HCT116 (cell line): Measurements from ENCODE around the gene PLXNC1. TPM values are rescaled to one million over a fixed set of nuclear protein-coding genes. Genes with fewer than 3 reads are reported as not detected.

Source experiments
- ATAC-seq: fragments of 200-7000 bp; cut with Tn5 transposase; 2 replicates; pipeline ENCODE4 v1.9.1; 2020; ENCODE audit warnings: mild to moderate bottlenecking, moderate library complexity
- BruUV-seq: library from RNA; stranded (reverse); fragments of 400-500 nt; replicated peaks from 2 replicates; lab custom pipeline; 2021; lab: Mats Ljungman, UMichigan
- CTCF ChIA-PET: fragments of 300-600 bp; sonication (Branson Sonifier 250); formaldehyde crosslinking; loops from one replicate; lab custom pipeline; 2021; ENCODE audit warnings: antibody characterized with exemption; lab: Charles Lee
- POLR2A ChIA-PET: fragments of 300-600, 350-600 bp; sonication (Branson Sonifier 250); formaldehyde crosslinking; loops from one replicate; lab custom pipeline; 2021; ENCODE audit warnings: antibody characterized with exemption; lab: Charles Lee
- RAD21 ChIA-PET, 2 experiments: fragments of 300-600 bp; sonication (Branson Sonifier 250); formaldehyde crosslinking; loops; one replicate each; lab custom pipeline; 2023; ENCODE audit warnings: low total read pairs in 2 of 2; ENCODE audit not compliant: uncharacterized antibody in 2 of 2, unreplicated experiment in 2 of 2, low non-redundant PET in 1 of 2; lab: Charles Lee
- DNase-seq: peaks from one replicate; pipeline ENCODE4 v3.0.0-alpha.2; 2010; ENCODE audit warnings: low read depth, low spot score
- H2AFZ ChIP-seq: fragments of 200-600 bp; shearing (Covaris generic), sonication (generic); 2 replicates; pipeline ENCODE4 v1.6.1; 2017; ENCODE audit warnings: low read depth, mixed run types, mixed read lengths, antibody characterized with exemption, low read length; ENCODE audit not compliant: poor library complexity, severe bottlenecking
- H3K27ac ChIP-seq: 2 replicates; pipeline ENCODE4 v1.5.1; 2012; ENCODE audit warnings: low read depth, low read length
- H3K27me3 ChIP-seq: fragments of 200-600 bp; sonication (generic); 2 replicates; pipeline ENCODE4 v1.6.1; 2016; ENCODE audit warnings: mixed run types, low read length, mixed read lengths; ENCODE audit not compliant: insufficient read depth
- H3K36me3 ChIP-seq, 2 experiments: fragments of 200-500 bp in 1 of 2; fragments of 200-600 bp in 1 of 2; sonication (Bioruptor generic) in 1 of 2; sonication (generic) in 1 of 2; 2 replicates each; pipeline versions ENCODE4 v1.5.1 to v1.6.1; 2014 to 2016; ENCODE audit warnings: low read length in 2 of 2, inconsistent platforms in 1 of 2, mixed read lengths in 1 of 2, mixed run types in 1 of 2; ENCODE audit not compliant: insufficient read depth in 2 of 2, control insufficient read depth in 1 of 2
- H3K4me1 ChIP-seq, 2 experiments: fragments of 200-600 bp in 1 of 2; sonication (generic) in 1 of 2; 2 replicates each; pipeline versions ENCODE4 v1.5.1 to v1.6.1; 2012 to 2017; ENCODE audit warnings: low read length in 2 of 2, inconsistent platforms in 1 of 2, mild to moderate bottlenecking in 1 of 2, mixed read lengths in 1 of 2, mixed run types in 1 of 2, moderate library complexity in 1 of 2; ENCODE audit not compliant: insufficient read depth in 2 of 2, control insufficient read depth in 1 of 2
- H3K4me2 ChIP-seq: fragments of 200-600 bp; sonication (generic); 2 replicates; pipeline ENCODE4 v1.6.1; 2017; ENCODE audit warnings: mixed run types, low read length, mixed read lengths
- H3K4me3 ChIP-seq, 2 experiments: fragments of 200-600 bp in 1 of 2; sonication (generic) in 1 of 2; replicated peaks in 1 of 2; 2 replicates each; pipeline ENCODE4 v1.5.1; 2011 to 2016; ENCODE audit warnings: low read length in 2 of 2, control low read depth in 1 of 2, low read depth in 1 of 2, mild to moderate bottlenecking in 1 of 2, mixed read lengths in 1 of 2, mixed run types in 1 of 2
- H3K79me2 ChIP-seq: fragments of 200-600 bp; sonication (generic); 2 replicates; pipeline ENCODE4 v1.6.1; 2017; ENCODE audit warnings: mild to moderate bottlenecking, mixed run types, low read length, moderate library complexity, mixed read lengths; ENCODE audit not compliant: insufficient read depth
- H3K9ac ChIP-seq: fragments of 200-600 bp; sonication (generic); 2 replicates; pipeline ENCODE4 v1.6.1; 2016; ENCODE audit warnings: low read length, mixed read lengths
- H3K9me2 ChIP-seq: fragments of 200-600 bp; sonication (generic), shearing (Covaris generic); 2 replicates; pipeline ENCODE4 v1.6.1; 2017; ENCODE audit warnings: mixed run types, mild to moderate bottlenecking, moderate library complexity; ENCODE audit not compliant: insufficient read depth
- H3K9me3 ChIP-seq, 2 experiments: fragments of 200-500 bp in 1 of 2; fragments of 200-600 bp in 1 of 2; sonication (Bioruptor generic) in 1 of 2; sonication (generic) in 1 of 2; 2 replicates each; pipeline ENCODE4 v1.6.1; 2014 to 2017; ENCODE audit warnings: low read length in 2 of 2, mixed read lengths in 2 of 2, inconsistent platforms in 1 of 2, low read depth in 1 of 2, mild to moderate bottlenecking in 1 of 2, mixed run types in 1 of 2, moderate library complexity in 1 of 2; ENCODE audit not compliant: control insufficient read depth in 1 of 2, insufficient read depth in 1 of 2
- H4K20me1 ChIP-seq: fragments of 200-600 bp; sonication (generic), shearing (Covaris generic); 2 replicates; pipeline ENCODE4 v1.6.1; 2017; ENCODE audit warnings: mixed run types, mild to moderate bottlenecking, moderate library complexity; ENCODE audit not compliant: insufficient read depth
- CBX3 ChIP-seq: IDR thresholded peaks from 2 replicates; pipeline ENCODE4 v1.6.1; 2012; ENCODE audit warnings: low read depth
- CEBPB ChIP-seq: IDR thresholded peaks from 2 replicates; pipeline ENCODE4 v1.6.1; 2012; ENCODE audit warnings: low read depth
- ELF1 ChIP-seq: IDR thresholded peaks from 2 replicates; pipeline ENCODE4 v1.6.1; 2012; ENCODE audit warnings: low read depth, borderline replicate concordance
- FOSL1 ChIP-seq: IDR thresholded peaks from 2 replicates; pipeline ENCODE4 v1.6.1; 2012; ENCODE audit warnings: low read depth
- RAD21 ChIP-seq: IDR thresholded peaks from 2 replicates; pipeline ENCODE4 v1.6.1; 2012; ENCODE audit warnings: low read depth, mild to moderate bottlenecking
- SP1 ChIP-seq: IDR thresholded peaks from 2 replicates; pipeline ENCODE4 v1.6.1; 2012; ENCODE audit warnings: low read depth
- TCF7L2 ChIP-seq: IDR thresholded peaks from 2 replicates; pipeline ENCODE4 v1.7.0; 2011; ENCODE audit warnings: borderline replicate concordance, inconsistent platforms; ENCODE audit not compliant: insufficient read depth, insufficient read length; ENCODE audit errors: extremely low read depth
- YY1 ChIP-seq: IDR thresholded peaks from 2 replicates; pipeline ENCODE4 v1.6.1; 2011; ENCODE audit warnings: low read length, low read depth, moderate library complexity, mild to moderate bottlenecking; ENCODE audit not compliant: insufficient replicate concordance; ENCODE audit errors: extremely low read depth
- ZNF274 ChIP-seq: fragments of 200-500 bp; sonication (Bioruptor generic); IDR thresholded peaks from 2 replicates; pipeline ENCODE4 v1.6.1; 2014; ENCODE audit warnings: mild to moderate bottlenecking, low read depth, low read length, inconsistent platforms
- intact Hi-C: fragments of 100-400 bp; cut with micrococcal nuclease; formaldehyde crosslinking; loops from 2 replicates; pipeline ENCODE4 v1.10.0; 2022
- total RNA-seq: library from RNA; stranded (reverse); gene quantifications from one replicate; pipeline ENCODE4 v1.2.1, GENCODE V29; 2021; ENCODE audit not compliant: unreplicated experiment
- TF ChIP-seq, protein P1 (sequence below): IDR thresholded peaks from 2 replicates; pipeline ENCODE4 v1.6.1; 2012; ENCODE audit warnings: low read depth
- TF ChIP-seq, protein P2 (sequence below): IDR thresholded peaks from 2 replicates; pipeline ENCODE4 v1.6.1; 2011; ENCODE audit warnings: mild to moderate bottlenecking, low read length, moderate library complexity; ENCODE audit not compliant: insufficient replicate concordance; ENCODE audit errors: extremely low read depth
- TF ChIP-seq, protein P3 (sequence below), 3 experiments: fragments of 200-600 bp in 1 of 3; sonication (generic) in 1 of 3; IDR thresholded peaks in 2 of 3; conservative IDR thresholded peaks in 1 of 3; 2 replicates each; pipeline ENCODE4 v1.5.1; 2012 to 2017; ENCODE audit warnings: low read depth in 2 of 3, low read length in 2 of 3, antibody characterized with exemption in 1 of 3, borderline replicate concordance in 1 of 3, control low read depth in 1 of 3, mild to moderate bottlenecking in 1 of 3, mixed read lengths in 1 of 3, mixed run types in 1 of 3, moderate library complexity in 1 of 3; ENCODE audit not compliant: insufficient read depth in 1 of 3

The PLXNC1 gene
- total RNA-seq, 1 experiment from 2014 or later, result 0.25 TPM

GRCh38 chr12:94277426-94278000, 129.1 kb downstream of the PLXNC1 start:
- intact Hi-C loops, result no loop called here
- Histone ChIP-seq H4K20me1 (no peaks in the 10 kb centered on the region), H3K4me1 (no peaks in the 10 kb centered on the region), H3K36me3 (no peaks in the 10 kb centered on the region), H2AFZ (no peak overlapping the region), H3K27ac (no peak overlapping the region), H3K9me3 (no peaks in the 10 kb centered on the region), H3K4me2 (no peak overlapping the region), H3K27me3 (no peaks in the 10 kb centered on the region), H3K9ac (no peak overlapping the region), H3K9me2 (no peaks in the 10 kb centered on the region), H3K4me3 (no peak overlapping the region), H3K79me2 (no peaks in the 10 kb centered on the region)
- DNase-seq (no peak), ATAC-seq (no peak)
- POLR2A ChIA-PET, result no interaction called here
- RAD21 ChIA-PET, result no interaction called here
- no peak for TF ChIP-seq TCF7L2
- CTCF ChIA-PET, result no interaction called here
- no TSS peak for BruUV-seq

DNA sequence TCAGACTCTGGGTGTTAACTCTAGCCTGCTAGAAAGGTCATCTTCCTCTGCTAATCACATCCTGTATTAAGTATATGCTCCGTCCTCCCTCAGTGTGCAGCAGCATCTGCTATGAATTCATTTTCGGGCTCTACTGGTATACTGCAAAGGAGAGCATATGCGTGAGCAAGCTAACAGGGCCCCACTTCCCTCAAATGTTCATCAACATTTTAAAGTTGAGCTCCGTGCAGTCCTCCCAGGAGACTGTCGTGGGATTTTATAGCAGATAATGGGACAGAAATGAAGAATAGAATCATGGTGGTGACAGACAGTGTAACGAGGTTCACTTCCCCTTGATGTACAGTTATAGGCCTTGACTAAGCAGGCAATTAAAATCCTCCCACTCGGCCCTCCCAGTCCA, 131.7 kb downstream of the PLXNC1 start:
- Histone ChIP-seq H3K79me2 (no peaks in the 10 kb centered on the region), H3K36me3 (no peaks in the 10 kb centered on the region), H3K9me3 (no peaks in the 10 kb centered on the region), H3K9me2 (no peaks in the 10 kb centered on the region), H3K4me3 (no peak overlapping the region), H3K4me2 (no peak overlapping the region), H3K27me3 (no peaks in the 10 kb centered on the region), H3K9ac (no peak overlapping the region), H4K20me1 (no peaks in the 10 kb centered on the region), H3K27ac (no peak overlapping the region), H2AFZ (no peak overlapping the region), H3K4me1 (no peaks in the 10 kb centered on the region)
- no peak for DNase-seq
- ChIA-PET RAD21 (no interaction called here), POLR2A (no interaction called here), CTCF (no interaction called here)
- intact Hi-C loops, result no loop called here
- ATAC-seq, result no peak
- no TSS peak for BruUV-seq
- no peak for TF ChIP-seq ELF1
- TF ChIP-seq, protein P1, sequence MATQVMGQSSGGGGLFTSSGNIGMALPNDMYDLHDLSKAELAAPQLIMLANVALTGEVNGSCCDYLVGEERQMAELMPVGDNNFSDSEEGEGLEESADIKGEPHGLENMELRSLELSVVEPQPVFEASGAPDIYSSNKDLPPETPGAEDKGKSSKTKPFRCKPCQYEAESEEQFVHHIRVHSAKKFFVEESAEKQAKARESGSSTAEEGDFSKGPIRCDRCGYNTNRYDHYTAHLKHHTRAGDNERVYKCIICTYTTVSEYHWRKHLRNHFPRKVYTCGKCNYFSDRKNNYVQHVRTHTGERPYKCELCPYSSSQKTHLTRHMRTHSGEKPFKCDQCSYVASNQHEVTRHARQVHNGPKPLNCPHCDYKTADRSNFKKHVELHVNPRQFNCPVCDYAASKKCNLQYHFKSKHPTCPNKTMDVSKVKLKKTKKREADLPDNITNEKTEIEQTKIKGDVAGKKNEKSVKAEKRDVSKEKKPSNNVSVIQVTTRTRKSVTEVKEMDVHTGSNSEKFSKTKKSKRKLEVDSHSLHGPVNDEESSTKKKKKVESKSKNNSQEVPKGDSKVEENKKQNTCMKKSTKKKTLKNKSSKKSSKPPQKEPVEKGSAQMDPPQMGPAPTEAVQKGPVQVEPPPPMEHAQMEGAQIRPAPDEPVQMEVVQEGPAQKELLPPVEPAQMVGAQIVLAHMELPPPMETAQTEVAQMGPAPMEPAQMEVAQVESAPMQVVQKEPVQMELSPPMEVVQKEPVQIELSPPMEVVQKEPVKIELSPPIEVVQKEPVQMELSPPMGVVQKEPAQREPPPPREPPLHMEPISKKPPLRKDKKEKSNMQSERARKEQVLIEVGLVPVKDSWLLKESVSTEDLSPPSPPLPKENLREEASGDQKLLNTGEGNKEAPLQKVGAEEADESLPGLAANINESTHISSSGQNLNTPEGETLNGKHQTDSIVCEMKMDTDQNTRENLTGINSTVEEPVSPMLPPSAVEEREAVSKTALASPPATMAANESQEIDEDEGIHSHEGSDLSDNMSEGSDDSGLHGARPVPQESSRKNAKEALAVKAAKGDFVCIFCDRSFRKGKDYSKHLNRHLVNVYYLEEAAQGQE, result no peak
- no peak for TF ChIP-seq CEBPB
- TF ChIP-seq, protein P2, sequence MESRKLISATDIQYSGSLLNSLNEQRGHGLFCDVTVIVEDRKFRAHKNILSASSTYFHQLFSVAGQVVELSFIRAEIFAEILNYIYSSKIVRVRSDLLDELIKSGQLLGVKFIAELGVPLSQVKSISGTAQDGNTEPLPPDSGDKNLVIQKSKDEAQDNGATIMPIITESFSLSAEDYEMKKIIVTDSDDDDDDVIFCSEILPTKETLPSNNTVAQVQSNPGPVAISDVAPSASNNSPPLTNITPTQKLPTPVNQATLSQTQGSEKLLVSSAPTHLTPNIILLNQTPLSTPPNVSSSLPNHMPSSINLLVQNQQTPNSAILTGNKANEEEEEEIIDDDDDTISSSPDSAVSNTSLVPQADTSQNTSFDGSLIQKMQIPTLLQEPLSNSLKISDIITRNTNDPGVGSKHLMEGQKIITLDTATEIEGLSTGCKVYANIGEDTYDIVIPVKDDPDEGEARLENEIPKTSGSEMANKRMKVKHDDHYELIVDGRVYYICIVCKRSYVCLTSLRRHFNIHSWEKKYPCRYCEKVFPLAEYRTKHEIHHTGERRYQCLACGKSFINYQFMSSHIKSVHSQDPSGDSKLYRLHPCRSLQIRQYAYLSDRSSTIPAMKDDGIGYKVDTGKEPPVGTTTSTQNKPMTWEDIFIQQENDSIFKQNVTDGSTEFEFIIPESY, result no peak
- no peak for TF ChIP-seq YY1
- no peak for TF ChIP-seq ZNF274
- no peak for TF ChIP-seq RAD21
- TF ChIP-seq CBX3, result no peak
- TF ChIP-seq, protein P3, sequence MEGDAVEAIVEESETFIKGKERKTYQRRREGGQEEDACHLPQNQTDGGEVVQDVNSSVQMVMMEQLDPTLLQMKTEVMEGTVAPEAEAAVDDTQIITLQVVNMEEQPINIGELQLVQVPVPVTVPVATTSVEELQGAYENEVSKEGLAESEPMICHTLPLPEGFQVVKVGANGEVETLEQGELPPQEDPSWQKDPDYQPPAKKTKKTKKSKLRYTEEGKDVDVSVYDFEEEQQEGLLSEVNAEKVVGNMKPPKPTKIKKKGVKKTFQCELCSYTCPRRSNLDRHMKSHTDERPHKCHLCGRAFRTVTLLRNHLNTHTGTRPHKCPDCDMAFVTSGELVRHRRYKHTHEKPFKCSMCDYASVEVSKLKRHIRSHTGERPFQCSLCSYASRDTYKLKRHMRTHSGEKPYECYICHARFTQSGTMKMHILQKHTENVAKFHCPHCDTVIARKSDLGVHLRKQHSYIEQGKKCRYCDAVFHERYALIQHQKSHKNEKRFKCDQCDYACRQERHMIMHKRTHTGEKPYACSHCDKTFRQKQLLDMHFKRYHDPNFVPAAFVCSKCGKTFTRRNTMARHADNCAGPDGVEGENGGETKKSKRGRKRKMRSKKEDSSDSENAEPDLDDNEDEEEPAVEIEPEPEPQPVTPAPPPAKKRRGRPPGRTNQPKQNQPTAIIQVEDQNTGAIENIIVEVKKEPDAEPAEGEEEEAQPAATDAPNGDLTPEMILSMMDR (IDR thresholded peaks at IDR 0.05 in 2 of 3, conservative IDR thresholded peaks at IDR 0.05 in 1 of 3; ENCODE audit: borderline replicate concordance in 1 of 3, insufficient read depth in 1 of 3, low read depth in 2 of 3, low read length in 2 of 3), result no peak
- TF ChIP-seq FOSL1, result no peak
- TF ChIP-seq SP1, result no peak
